Activated T-cell treated with anti-CD3 and anti-CD28 coated beads for 48 hours (primary cell): Measurements from ENCODE around the gene SGO1.
A peak's percentile ranks its signal among the peaks of the same experiment; 100 is the strongest.
"Not testable (repeated sequence)": the region's sequence is repeated elsewhere in the genome, so short reads cannot be mapped to it uniquely, and the experiment has no call there.

ENCODE experiments used
- DNase-seq: peaks from one replicate; pipeline ENCODE4 v3.0.0-alpha.2; 2020; ENCODE audit warnings: low read depth

Gene SGO1

DNA sequence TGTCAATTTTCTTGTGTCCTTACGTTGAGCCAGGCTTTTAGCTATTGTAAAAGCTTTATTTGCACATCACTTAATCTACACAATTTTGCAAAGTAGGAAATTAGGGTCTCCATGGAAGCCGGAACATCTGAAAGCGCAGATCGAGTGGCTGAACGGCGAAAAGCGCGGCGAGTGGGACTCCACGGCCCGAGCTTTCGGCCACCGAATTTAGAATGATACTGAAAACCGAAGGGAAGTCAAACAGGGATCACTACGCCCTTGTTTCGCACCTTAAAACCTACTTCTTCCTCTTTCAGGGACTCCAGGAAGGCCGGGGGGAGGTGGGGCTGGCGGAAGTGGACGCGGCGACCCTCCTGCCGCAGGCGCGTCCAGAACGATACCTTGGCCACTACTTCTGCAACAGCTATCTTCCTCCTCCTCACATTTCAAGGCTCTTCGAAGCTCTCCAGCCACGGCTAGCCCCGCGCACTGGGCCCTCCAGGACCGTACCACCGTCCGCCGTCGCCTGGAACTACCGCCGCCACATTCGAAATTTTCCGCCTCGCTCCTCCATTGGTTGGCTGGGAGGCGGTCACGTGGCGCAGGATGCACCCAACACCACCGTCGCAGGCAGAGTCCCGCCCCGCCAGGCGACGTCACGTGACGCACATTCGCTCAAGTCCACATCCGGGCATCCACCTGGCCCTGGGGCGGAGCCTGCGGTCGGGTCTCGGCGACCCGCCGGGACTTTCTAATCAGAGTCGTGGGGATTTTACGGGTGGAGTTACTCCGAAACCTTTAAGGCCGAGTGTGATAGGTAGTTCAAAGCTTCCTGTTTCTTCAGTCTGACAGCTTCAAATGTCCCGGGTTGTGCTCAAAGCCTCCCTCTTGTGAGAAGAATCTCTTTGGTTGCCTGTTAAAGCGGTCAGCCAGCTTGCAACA is at the start of gene SGO1:
Gene SGO1 (minus strand): TSS at position 528 of the 921 bp plus-strand sequence. CDS start 2,179 bp downstream, outside the sequence.
- peak; percentile 100 for DNase-seq

DNA sequence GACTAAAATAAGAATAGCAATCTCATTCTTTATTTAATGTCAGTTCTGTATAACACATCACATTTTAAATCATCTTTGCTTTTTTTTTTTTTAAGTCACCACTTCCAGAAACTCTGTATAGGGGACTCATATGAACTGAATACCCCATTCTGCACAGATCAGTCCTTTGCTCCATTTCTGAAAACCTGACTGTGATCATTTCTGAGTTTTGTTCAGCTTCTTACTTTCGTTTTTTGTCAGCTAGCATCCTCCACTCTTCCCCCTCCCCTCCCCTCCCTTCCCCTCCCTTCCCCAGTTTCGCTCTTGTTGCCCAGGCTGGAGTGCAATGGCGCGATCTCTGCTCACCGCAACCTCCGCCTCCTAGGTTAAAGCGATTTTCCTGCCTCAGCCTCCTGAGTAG is 49.8 kb upstream of the SGO1 start:
- DNase-seq, result no peak

- no peak for DNase-seq
Observed at GRCh38 chr3:20232906-20233780, 47.1 kb upstream of the SGO1 start.

DNA sequence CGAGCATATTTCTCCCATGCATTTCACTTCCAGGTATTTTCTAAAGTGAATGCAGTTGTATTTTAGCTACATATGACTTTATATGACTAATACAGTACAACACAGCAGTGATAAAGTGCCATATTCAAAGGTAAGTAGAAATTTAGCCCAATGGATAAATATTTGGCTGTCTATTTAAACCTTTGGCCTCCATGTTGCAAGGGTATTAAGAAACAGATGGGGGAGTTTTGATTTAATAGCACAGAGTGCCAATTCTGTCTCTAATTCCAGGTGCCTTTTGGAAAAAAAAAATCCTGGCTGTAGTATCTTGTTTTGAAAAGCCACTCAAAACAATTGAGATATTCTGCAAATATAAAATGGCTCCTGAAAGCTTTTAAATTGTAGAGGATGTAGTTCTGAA is 44.9 kb upstream of the SGO1 start:
- no peak for DNase-seq

DNA sequence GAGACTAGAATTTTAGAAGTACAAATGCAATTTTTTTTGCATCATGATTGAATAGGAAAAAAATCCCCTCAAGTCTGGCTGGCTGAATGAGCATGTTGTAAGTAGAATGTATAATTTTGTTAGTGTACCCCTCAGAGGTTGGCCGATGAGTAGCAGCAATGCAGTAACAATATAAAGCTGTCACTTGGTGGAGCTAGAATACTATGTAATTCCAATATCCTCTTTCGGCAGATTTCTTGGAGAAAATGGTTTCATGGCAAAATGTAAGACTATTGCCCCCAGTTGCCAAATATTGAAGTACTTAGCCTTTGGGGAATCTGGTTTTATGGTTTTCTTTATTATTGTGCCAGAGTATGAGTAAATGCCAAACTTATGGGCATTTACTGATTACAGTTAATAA is 39.8 kb upstream of the SGO1 start:
- DNase-seq, result no peak

- DNase-seq, result no peak
Observed at GRCh38 chr3:20222274-20222673, 36.3 kb upstream of the SGO1 start.

DNA sequence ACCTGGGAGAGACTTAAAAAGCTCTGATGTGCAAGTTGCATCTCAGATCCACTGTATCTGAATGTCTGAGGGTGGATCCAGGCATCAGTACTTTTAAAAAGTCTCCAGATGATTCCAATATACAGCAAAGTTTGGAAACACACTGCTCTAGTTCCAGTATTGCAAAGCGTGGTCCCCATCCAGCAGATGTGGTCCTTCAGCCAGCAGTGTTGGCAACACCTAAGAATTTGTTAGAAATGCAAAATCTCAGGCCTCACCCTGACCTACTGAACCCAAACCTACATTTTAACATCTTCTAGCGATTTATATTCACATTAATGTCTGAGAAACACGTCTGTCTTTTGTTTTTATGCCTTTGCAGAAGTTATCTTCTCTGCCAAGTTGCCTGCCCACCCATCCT is 32.2 kb upstream of the SGO1 start:
- no peak for DNase-seq

DNA sequence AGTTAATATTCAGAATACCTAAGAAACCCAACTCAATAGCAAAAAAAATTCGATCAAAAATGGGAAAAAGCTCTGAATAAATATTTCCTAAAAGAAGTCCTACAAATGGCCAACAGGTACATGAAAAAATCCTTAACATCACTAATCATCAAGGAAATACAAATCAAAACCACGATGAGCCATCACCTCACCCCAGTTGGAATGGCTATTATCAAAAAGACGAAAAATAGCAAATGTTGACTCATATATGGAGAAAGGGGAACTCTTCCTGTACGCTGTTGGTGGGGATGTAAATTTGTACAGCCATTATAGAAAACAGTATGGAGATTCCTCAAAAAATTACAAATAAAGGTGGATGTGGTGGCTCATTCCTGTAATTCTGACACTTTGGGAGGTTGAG is 29.6 kb upstream of the SGO1 start:
- no peak for DNase-seq

DNA sequence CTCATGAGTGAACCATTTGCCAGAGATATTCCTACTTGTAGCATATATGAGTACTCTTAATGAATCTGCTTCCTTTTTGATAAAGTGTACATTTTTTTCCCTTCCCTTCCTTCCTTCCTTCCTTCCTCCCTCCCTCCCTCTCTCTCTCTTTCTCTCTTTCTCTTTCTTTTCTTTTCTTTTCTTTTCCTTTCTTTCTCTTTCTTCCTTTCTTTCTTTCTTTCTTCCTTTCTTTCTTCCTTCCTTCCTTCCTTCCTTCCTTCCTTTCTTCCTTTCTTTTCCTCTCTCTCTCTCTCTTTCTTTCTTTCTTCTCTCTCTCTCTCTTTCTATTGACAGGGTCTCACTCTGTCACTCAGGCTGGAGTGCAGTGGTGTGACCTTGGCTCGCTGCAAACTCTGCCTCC is 27.5 kb upstream of the SGO1 start:
- not testable (repeated sequence) for DNase-seq

- not testable (repeated sequence) for DNase-seq
Observed at GRCh38 chr3:20207945-20208344, 21.9 kb upstream of the SGO1 start.

DNA sequence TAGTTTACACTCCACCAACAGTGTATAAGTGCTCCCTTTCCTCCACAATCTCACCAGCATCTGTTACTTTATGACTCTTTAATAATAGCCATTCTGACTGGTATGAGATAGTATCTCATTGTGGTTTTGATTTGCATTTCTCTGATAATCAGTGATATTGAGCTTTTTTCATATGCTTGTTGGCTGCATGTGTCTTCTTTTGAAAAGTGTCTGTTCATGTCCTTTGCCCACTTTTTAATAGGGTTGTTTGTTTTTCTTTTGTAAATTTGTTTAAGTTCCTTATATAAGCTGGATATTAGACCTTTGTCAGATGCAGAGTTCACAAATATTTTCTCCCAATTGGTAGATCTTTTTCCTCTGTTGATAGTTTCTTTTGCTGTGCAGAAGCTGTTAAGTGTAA is 19.9 kb upstream of the SGO1 start:
- DNase-seq, result not testable (repeated sequence)

DNA sequence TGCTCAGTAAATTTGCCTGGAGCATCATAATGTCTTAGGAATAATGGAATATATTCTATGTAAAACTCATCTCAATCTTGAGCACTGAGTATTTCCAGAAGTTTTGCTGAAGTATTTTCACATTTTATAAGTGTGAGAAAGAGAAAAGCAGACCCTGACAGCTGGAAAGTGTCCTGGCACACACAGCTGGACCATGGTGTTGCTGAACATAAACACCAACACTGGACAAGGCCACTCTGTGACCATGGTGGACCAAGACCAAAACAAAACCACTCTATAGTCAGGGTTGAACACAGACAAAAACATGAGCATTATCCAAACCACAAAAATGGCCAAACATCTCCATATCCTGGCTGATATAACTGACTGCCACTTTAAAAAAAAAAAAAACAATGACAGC is 15.1 kb upstream of the SGO1 start:
- no peak for DNase-seq

GRCh38 chr3:20197775-20198174 is 11.8 kb upstream of the SGO1 start:
- no peak for DNase-seq

DNA sequence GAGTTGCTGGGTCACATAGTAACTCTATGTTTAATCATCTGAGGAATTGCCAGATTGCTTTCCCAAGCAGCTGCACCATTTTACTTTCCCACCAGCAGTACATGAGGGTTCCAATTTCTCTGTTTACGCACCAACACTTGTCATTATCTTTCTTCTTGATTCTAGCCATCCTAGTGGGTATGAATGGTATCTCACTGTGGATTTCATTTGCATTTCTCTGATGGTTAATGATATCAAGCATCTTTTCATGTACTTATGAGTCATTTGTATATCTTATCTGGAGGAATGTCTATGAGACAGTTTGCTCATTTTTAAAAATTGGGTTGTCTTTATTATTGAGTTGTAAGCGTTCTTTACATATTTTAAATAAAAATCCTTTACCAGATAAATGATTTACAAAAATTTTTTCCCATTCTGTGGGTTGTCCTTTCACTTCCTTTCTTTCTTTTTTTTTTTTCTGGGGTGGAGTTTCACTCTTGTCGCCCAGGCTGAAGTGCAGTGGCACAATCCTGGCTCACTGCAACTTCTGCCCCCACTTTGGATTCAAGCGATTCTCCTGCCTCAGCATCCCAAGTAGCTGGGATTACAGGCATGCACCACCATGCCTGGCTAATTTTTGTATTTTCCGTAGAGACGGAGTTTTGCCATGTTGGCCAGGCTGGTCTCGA is 8.9 kb upstream of the SGO1 start:
- no peak for DNase-seq

- no peak for DNase-seq
Observed at GRCh38 chr3:20190991-20191390, 5.0 kb upstream of the SGO1 start.

GRCh38 chr3:20186600-20187004 is 596 bp upstream of the SGO1 start:
- no peak for DNase-seq

GRCh38 chr3:20185331-20185678 is 701 bp downstream of the SGO1 start:
- DNase-seq, result peak; percentile 1

DNA sequence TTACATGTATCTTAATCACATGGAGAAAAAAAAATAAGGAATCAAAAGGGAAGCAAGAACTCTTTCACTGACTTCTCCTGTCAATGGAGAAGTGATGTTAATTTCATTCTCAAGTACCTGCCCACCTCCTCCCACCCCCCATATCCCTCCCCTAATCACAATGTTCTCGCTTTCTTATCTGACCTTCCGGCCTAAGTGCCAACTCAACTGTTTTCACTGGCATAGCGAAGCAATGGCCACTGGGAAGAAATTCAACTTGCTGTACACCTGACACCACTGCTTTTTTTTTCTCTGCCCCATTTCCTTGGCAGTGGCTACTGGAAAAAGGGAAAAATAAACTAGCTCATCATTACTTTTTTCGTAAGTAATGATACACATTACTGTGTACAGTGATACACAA is 3.8 kb downstream of the SGO1 start:
- no peak for DNase-seq

- DNase-seq, result no peak
Observed at GRCh38 chr3:20181276-20181675, 4.7 kb downstream of the SGO1 start.

DNA sequence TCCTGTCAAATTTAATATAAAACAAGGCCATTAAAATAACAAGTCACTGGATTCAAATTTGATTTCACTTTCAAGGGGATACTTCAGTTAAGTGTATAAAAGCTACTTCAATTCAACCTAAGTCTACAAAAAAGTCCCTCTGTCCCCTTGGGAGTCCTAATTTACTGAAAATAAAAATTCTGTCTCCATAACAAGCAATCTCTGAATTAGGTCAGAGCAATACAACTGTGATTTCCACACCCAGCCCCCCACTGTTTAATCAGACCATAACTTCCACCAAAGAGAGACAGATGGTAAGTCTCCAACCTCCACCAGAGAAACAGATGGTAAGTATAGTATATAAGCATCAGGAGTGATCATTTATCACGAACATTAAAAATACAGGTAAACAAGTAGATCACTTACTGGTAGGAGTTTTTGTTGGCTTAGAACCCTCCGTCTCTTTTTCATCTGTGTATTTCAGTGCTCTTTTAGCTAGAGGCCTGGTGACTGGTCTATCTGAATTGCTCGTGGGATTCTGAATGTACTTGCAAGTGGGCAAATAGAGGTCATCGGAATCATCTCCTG is 12.1 kb downstream of the SGO1 start:
- DNase-seq, result no peak

DNA sequence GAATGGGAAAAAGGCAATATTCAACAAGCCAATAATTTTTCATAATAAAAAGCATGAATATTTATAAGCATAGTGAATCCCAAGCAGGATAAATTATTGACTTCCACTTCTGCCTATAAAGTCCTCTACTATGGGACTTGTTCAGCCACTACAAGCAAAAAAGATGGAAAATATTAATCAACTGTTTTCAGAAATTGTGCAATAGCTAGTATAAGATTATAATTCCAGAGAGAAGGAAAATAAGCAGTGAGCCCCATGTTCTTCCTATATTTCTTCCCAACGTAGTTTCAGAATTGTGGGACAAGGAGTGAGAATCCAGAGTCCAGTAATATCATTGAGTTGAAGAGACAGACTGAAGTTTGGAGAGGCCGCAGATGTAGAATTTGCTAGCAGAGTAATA is 24.3 kb downstream of the SGO1 start:
- no peak for DNase-seq

DNA sequence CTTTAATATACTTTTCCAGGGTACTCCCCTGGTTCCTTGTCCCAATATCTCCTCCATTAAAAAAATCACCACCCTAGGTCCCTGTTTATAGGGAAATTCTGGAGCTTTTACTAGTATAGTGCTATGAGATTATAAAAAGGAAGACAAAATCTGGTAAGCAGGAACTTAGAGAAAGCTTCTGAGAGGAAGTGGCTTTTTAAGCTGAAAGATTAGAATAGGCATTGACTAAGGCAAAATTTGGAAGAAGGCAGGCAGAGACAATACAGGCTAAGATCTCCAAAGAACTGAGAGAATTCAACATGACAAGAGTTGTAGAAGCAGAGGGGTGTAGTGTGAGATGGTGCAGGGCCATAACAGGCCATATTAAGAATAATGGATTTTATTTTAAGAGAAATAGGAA is 25.8 kb downstream of the SGO1 start:
- DNase-seq, result no peak
